ENCODE data around the gene C13orf42.

C13orf42 gene

GRCh38 chr13:51070005-51070649 is 40.9 kb downstream of the C13orf42 start:
- intact Hi-C loops (cut with DNase I), result no loop called here
- peak; percentile 66 to 95 (median 90) for DNase-seq

DNA sequence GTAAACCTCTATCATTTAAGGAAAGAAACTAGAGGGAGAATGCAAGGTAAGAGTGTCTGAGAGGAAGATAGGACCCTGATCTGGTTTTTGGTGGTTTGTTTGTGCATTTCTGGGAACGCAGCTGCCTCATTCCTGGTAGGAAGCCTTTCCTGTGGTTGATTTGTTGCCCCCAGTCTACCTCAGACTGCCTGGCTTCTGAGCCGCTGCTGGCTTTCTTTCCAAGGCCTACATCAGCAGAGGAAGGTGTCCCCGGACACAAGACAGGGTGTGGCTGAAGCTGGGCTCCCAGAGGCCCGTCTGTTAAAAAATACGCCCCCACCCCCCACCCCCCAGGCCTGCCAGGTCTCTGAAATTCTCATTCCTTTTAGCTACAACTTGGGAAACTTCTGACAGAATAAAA is 42.6 kb downstream of the C13orf42 start:
- intact Hi-C loops (cut with DNase I), result loop anchor here (10.0 kb wide), 1 partner anchor 1084 kb away; no protein-coding TSS in a partner anchor
- DNase-seq, result no peak

DNA sequence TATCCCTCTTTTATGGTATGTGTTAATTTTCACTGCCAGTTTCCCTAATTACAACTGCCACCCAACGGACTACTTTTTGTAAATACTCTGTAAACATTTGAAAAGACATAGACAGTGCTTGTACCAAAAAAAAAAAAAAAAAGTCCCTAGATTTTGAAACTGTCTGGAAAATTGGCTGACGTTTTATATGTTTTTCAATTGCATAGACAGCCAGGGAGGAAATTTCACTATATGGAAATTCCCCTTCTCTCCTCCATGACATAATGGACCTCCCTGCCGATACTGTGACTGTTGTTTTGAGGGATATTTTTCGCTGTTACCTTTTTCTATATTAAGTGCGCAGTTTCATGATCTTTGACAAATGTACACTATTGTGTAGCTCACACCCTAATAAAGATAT is 43.4 kb downstream of the C13orf42 start:
- intact Hi-C loops (cut with DNase I), result loop anchor here (10.0 kb wide), 1 partner anchor 1083 kb away; no protein-coding TSS in a partner anchor
- no peak for DNase-seq

DNA sequence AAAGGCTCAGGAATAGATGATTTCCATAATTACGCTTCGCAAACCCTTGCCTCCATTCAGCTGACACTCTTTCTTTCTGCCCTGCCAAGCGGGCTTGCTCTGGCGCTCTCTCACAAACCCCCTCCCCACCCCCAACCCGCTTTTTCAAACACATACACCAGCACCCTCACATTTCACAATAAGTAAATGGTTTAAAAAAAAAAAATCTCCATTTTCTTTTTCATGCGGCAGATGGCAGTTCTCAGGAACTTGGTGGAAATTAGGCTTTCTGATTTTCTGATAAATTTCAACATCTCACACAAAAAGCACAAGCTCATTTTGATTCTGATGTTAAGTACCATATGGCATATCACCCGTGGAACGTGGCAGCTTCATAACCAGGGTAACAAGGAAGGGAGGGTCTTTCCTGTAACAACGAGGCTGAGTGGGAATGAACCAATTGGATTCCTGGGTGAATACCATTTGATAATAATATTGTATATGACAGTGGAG is 43.8 kb downstream of the C13orf42 start:
- peak in 2 of 42 donors; percentile 10 to 44 for DNase-seq
- intact Hi-C loops (cut with DNase I), result loop anchor here (10.0 kb wide), 1 partner anchor 1082 kb away; no protein-coding TSS in a partner anchor

- intact Hi-C loops (cut with DNase I), result loop anchor here (10.0 kb wide), 1 partner anchor 1081 kb away; no protein-coding TSS in a partner anchor
- DNase-seq, result no peak
Measured at GRCh38 chr13:51066091-51066831, 44.8 kb downstream of the C13orf42 start.

DNA sequence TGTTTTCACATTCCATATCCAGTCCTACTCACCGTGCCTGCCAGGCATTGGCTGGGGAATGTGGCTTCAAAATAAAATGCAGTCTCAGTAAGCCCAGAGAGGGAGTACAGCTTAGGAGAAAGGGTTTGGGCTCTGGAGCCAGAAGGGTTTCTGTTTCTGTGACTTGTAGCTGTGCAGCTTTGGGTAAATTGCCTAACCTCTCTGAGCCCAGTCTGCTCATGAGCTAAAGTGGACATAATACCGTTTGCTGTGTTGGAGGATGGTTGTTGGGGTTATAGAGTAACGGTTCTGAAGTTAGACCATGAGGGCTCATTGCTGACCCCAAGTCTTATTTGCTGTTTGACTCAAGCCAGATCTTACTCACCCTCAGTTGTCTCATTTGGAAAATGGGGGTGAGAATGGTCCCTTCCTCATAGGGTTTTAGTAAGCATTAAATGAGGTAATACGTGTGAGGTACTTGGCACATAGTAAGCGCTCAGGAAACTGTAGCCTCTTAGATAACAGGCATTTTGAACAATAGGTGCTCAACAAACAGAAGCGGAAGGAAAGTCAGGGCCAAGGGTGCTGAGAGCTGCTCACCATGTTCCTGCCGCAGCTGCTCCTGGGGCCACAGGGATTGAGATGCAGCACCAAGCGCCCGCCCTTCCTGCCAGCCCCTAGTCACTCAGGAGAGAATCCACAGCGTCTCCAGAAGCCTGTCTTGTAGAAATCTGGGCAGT is 45.5 kb downstream of the C13orf42 start:
- no peak for DNase-seq
- intact Hi-C loops (cut with DNase I), result loop anchor here (10.0 kb wide), 1 partner anchor 1081 kb away; no protein-coding TSS in a partner anchor

DNA sequence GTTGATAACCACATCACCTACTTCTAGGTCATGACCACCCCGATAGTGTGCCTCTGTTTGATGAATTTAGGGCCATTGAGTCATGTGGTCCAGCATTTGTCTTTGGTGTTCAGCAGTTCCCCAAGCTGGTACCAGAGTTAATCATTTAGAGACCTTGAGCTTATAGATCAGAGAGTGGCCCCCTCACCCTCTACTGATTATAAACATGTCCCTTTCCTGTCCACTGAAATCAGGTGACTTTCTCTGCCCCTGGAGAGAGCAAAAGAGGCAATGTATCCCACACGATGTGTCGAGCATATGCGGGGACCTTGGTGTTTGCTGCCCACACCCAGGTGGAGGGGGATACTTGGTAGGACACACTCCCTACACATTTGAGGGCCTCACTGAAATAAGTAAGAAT is 46.3 kb downstream of the C13orf42 start:
- intact Hi-C loops (cut with DNase I), result loop anchor here (10.0 kb wide), 1 partner anchor 1080 kb away; no protein-coding TSS in a partner anchor
- no peak for DNase-seq

DNA sequence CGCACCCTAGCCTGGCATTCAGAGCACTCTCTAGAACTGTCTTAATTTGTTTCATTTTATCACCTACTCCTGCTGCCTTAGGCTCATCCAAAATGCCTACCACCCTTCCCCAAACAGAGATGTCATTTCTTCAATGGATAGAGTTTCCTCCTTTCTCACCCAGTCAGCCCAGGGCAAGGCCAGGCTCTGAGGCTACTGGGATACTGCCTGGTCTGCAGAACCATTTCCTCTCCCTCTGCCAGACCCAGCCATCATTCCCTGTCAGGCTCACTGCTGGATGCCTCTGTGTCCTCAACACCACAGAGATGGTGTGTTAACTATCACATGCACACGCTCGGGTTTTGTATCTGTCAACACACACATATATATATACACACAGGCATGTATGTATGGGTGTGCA is 47.2 kb downstream of the C13orf42 start:
- intact Hi-C loops (cut with DNase I), result loop anchor here (10.0 kb wide), 1 partner anchor 1079 kb away; no protein-coding TSS in a partner anchor
- DNase-seq, result no peak

GRCh38 chr13:51058461-51059167 is 52.5 kb downstream of the C13orf42 start:
- intact Hi-C loops (cut with DNase I), result no loop called here
- no peak for DNase-seq

GRCh38 chr13:51057906-51058305 is 53.2 kb downstream of the C13orf42 start:
- DNase-seq, result no peak
- intact Hi-C loops (cut with DNase I), result no loop called here

- no peak for DNase-seq
Measured at GRCh38 chr13:51057001-51057400, 54.1 kb downstream of the C13orf42 start.

GRCh38 chr13:51052581-51052980 is 58.5 kb downstream of the C13orf42 start:
- no peak for DNase-seq
- intact Hi-C loops (cut with DNase I), result no loop called here

More at GRCh38 chr13:51057001-51057400, 54.1 kb downstream of the C13orf42 start:
- intact Hi-C loops (cut with DNase I), result no loop called here

DNA sequence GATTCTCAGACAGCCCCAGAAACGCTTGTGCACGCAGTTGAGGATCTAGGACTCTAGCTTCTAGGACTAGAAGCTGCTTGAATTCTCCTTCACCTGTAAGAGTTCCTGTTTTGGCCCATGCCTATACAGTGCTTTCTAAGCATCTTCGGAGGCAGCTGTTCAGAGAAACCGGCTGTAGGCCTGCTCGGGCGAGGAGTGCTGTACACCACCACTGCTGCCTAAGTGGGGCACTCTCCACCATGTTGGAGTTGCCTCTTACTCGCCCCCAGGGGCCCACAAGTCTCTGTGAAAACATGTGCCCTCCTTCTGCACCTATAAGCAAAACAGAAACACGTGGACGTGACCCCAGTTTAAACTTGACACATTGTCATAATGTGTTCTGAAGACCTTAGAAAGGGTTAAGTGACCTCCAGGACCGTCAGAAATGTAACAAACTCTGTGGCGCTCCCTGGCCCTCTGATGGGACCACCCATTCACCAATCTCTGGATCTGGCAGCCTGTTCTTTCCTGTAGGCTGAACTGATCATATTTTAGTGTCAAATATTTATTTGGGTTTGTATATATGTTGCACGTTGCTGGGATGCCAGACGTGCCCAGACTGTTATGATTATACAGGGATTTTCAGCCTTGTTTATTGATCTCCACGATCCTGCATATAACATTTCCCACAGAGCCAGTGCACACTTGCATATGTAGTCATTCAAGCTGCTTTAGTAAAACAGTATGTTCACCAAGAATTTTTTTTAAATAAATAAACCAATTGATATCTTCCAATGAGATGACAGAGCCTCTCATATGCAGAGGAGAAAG is 60.8 kb downstream of the C13orf42 start:
- intact Hi-C loops (cut with DNase I), result no loop called here
- DNase-seq, result no peak

DNA sequence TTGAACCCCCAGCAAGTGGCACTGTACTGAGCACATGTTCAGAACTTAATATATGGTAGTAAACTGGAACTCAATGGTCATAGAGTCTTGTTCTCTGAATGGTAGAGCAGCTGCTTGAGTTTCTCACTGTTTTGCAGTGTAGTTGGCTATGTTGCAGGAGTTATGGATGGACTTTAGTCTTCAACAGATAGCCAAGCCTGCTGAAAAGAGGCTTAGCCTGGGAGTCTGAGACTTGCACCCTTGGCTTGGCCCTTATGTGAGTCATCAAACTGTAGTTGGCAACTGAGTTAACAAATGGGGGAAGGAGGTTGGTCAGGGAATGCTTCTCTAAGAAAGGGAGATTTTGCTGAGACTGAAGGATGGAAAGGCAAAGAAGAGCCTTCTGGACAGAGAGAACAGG is 62.5 kb downstream of the C13orf42 start:
- intact Hi-C loops (cut with DNase I), result no loop called here
- DNase-seq, result no peak

GRCh38 chr13:51048166-51048461 is 63.0 kb downstream of the C13orf42 start:
- no peak for DNase-seq

DNA sequence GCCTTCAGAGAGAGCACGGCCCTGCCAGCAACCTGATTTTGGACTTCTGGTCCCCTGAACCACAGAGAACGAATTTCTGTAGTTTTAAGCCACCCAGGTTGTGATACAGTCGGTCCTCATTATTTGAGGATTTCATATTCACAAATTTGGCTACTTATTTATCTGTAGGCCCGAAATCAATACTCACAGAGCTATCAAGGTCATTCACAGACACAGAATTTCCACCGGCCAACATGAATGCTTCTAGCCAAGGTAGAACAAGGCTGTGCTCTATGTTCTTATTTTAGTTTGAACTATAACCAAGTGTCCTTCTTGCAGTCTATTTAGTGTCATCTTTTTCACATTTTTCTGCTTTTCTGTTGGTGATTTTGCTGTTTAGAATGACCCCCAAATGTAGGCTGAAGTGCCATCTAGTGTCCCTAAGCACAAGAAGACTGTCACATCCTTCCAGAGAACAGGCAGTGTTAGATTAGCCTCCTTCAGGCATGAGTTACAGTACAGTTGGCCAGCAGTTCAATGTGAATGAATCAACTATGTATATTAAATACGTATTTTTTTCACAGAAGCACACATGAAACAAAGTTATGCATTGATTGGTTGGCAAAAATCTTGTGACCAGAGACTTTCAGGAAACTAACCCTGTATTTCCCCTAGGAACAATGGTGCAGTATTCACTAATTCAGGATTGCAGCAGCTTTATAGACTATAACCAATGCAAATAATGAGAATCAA is 63.5 kb downstream of the C13orf42 start:
- intact Hi-C loops (cut with DNase I), result no loop called here

More at GRCh38 chr13:51048166-51048461, 63.0 kb downstream of the C13orf42 start:
- intact Hi-C loops (cut with DNase I), result no loop called here

GRCh38 chr13:51045451-51045850 is 65.6 kb downstream of the C13orf42 start:
- intact Hi-C loops (cut with DNase I), result no loop called here
- no peak for DNase-seq

More for the DNA sequence above, 63.5 kb downstream of the C13orf42 start:
- DNase-seq, result no peak

Measured in head of caudate nucleus (tissue), 42 donors.